AG09319 (cell line): ENCODE measurements around the gene ADA.

Source experiments
- DNase-seq: peaks from one replicate; pipeline ENCODE4 v3.0.0-alpha.2; 2010; ENCODE audit warnings: low read depth; ENCODE audit errors: extremely low read depth
- TF ChIP-seq, protein P1 (sequence below): IDR thresholded peaks from 2 replicates; pipeline ENCODE4 v1.5.1; 2011; ENCODE audit warnings: low read depth, mild to moderate bottlenecking, inconsistent platforms, low read length, moderate library complexity

The ADA gene

DNA sequence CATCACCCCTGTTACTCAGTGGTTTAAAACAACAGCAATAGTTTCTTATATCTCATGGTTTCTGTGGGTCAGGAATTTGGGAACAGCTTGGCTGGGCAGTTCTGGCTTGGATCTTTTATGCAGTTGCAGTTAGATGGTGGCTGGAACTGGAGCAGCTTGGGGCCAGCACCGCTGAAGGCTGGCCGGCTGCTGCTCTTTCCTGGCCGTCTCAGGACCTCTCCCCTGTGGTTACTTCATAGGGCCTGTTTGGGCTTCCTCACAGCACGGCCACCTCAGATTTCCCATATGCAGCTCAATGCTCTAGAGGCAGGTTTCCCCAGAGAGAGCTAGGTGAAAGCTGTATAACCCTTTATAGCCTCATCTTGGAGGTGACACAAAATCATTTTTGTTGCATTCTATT is 53.6 kb downstream of the ADA start:
- no peak for DNase-seq
- TF ChIP-seq, protein P1, sequence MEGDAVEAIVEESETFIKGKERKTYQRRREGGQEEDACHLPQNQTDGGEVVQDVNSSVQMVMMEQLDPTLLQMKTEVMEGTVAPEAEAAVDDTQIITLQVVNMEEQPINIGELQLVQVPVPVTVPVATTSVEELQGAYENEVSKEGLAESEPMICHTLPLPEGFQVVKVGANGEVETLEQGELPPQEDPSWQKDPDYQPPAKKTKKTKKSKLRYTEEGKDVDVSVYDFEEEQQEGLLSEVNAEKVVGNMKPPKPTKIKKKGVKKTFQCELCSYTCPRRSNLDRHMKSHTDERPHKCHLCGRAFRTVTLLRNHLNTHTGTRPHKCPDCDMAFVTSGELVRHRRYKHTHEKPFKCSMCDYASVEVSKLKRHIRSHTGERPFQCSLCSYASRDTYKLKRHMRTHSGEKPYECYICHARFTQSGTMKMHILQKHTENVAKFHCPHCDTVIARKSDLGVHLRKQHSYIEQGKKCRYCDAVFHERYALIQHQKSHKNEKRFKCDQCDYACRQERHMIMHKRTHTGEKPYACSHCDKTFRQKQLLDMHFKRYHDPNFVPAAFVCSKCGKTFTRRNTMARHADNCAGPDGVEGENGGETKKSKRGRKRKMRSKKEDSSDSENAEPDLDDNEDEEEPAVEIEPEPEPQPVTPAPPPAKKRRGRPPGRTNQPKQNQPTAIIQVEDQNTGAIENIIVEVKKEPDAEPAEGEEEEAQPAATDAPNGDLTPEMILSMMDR = no peak

DNA sequence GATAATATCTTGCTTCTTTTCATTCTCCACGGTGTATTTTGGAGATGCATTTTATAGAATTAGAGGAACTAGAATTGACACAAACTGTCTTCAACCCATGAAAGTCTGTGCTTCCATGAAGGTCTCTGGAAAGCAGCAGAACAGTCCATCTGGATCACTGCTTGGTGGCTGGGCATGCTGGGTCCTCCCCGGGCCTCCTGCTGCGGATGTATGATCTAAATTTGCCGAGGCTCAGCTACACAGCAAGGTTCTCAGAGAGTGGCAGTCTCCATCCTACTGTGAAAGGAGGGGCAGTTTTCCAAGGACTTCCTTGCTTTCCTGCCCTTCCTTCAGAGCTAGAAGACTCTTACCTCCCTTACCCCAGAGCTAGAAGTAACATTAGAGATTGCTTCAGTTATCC is 54.0 kb downstream of the ADA start:
- no peak for DNase-seq
- TF ChIP-seq, protein P1 = no peak

GRCh38 chr20:44596876-44597275 is 54.6 kb downstream of the ADA start:
- TF ChIP-seq, protein P1 = no peak
- DNase-seq = no peak

DNA sequence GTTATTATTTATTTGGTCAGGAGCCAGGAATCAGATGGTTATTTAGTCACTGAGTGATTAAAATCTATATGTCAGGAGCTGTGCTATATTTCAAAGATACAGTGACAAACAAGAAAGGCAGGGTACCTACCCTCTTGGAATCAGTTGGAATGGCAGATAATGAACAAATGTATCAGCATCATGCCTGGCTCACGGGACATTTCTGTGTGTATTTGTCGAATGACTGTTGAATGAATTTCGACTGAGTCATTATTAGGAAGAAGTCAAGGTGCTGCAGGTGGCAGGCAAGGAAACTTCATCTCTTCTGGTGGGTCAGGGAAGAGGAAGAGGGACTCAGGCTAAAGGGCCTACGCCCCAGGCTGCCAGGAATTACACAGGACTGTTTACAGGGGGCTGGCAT is 55.5 kb downstream of the ADA start:
- TF ChIP-seq, protein P1 = no peak
- DNase-seq = no peak

DNA sequence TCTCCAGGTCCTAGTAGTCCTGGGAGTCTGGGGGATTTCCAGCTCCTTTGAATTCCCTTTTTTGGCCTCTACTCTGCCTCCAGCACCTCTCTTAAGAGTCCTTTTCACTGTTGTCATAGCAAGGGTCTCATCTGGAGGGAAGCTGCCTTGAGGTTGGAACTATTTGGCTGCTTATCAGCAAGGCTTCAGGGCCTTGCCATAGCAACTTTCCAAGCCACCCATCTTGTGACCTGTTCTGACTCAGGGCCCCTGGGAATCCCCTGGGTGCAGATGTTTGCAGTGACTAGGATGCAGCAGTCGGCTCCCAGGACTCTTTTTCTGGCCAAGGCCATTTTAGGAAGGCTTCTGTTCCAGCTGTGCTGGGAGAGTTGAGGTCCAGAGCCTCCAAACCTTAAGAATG is 56.8 kb downstream of the ADA start:
- no peak for DNase-seq
- TF ChIP-seq, protein P1 = no peak

DNA sequence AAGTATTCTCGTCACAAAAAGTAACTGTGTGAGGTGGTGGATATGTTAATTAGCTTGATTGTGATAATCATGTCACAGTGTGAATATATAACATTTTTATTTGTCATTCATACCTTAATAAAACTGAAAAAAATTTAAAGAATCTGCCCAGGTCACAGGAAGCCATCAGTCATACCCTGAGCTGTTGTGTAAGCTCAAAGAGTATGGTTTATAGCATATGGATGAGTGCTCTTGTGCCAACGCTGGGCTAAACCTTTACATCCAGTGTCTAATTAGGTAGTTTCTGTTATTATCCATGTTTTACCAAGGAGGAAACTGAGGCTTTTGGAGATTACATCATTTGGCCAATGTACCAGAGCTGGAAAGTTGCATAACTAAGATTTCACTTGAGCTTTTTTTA is 57.7 kb downstream of the ADA start:
- DNase-seq = no peak
- TF ChIP-seq, protein P1 = no peak

DNA sequence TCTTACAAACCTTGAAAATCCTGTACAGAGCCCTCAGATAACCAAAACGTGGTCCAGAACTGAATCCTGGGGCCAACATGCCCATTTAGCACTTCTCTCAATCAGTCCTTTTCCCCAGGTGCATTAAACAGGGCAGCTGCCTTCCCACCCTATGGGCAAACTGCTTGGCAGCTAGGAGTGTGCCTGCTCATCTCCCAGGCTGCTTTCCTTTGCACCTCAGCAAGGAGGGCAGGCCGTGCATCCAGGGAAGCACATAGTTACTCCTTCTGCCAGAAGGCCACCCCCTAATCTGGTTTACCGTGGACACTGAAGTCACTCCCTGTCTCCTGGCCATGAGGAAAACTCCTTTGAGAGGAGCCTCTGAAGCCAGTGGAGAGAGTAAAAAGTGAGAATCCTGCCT is 59.1 kb downstream of the ADA start:
- TF ChIP-seq, protein P1 = no peak
- DNase-seq = no peak
